ENCODE measurements around the gene TREM2. TPM values are rescaled to one million over a fixed set of nuclear protein-coding genes. Genes with fewer than 3 reads are reported as not detected.

Gene TREM2
- total and polyA plus RNA-seq, 2 of the 8 experiments (the other 6 are each of a cell fraction or from before 2014, with no cell fraction given), result 0.20 TPM; not detected in 1

DNA sequence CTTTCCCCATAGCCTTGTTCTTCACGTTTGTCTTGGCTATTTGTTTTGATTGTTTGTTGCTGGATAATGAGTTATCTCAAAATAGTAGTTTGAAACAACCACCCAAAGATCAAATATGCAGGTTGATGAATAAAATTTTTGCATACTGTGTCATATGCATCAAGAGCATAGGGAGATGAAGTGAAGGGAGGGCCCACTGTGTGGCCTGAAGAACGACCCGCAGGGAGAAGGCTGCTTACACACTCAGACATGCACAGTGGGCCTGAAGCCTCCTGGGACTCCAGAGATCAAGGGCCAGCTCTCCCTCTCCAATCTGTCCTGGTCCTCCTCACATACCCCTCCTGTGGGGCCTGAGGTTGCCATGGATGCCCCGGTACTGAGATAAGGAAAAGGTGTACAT lies 16.2 kb upstream of the TREM2 start:
- no peak for DNase-seq (ENCODE audit: low read depth in 1 of 2, low spot score in 2 of 2)
- Histone ChIP-seq H3K9me3 (ENCODE audit: insufficient read depth in 2 of 2, low read depth in 1 of 2, low read length in 1 of 2) (no peaks in the 10 kb centered on the region), H3K9ac (replicated peaks in 1 of 4; ENCODE audit: extremely low read depth in 1 of 4, low read depth in 3 of 4, low read length in 3 of 4) (no peak overlapping the region), H3K79me1 (ENCODE audit: low read depth, low read length) (no peaks in the 10 kb centered on the region), H4K8ac (ENCODE audit: extremely low read depth, insufficient read depth, low read length) (no peak overlapping the region), H3K4me2 (ENCODE audit: insufficient read depth in 1 of 2, low read depth in 2 of 2, low read length in 2 of 2) (no peak overlapping the region), H3K4ac (replicated peaks; ENCODE audit: insufficient read length, low read depth, low read length) (no peak overlapping the region), H3K4me1 (replicated peaks in 1 of 4; ENCODE audit: control insufficient read depth in 3 of 4, insufficient read depth in 4 of 4, low read length in 3 of 4) (peaks cover 0 to 4% (median 0%) of the 10 kb centered on the region in 4 experiments; a peak in 1 of 7 replicates), H3K56ac (replicated peaks; ENCODE audit: insufficient read length, low read depth, low read length) (no peak overlapping the region), H2AFZ (ENCODE audit: low read length) (no peak overlapping the region), H3K79me2 (ENCODE audit: control insufficient read depth in 1 of 2, insufficient read depth in 2 of 2, low read length in 2 of 2) (no peaks in the 10 kb centered on the region), H3K27me3 (replicated peaks in 1 of 4; ENCODE audit: control insufficient read depth in 3 of 4, extremely low read depth in 1 of 4, insufficient read depth in 3 of 4, low read length in 3 of 4) (no peaks in the 10 kb centered on the region), H3K18ac (ENCODE audit: extremely low read depth, low read length) (no peak overlapping the region), H3K4me3 (ENCODE audit: extremely low read depth in 1 of 4, insufficient read depth in 2 of 4, low read depth in 3 of 4, low read length in 4 of 4) (no peak overlapping the region), H2BK20ac (ENCODE audit: low read length) (no peak overlapping the region), H3K36me3 (ENCODE audit: control insufficient read depth in 2 of 4, insufficient read depth in 4 of 4, low read length in 3 of 4) (no peaks in the 10 kb centered on the region), H3K14ac (ENCODE audit: insufficient read length) (no peak overlapping the region), H2AK5ac (ENCODE audit: low read depth, low read length) (no peak overlapping the region), H3K23ac (ENCODE audit: insufficient read length) (no peak overlapping the region), H4K20me1 (replicated peaks in 1 of 2; ENCODE audit: control insufficient read depth in 1 of 2, insufficient read depth in 2 of 2, low read length in 2 of 2) (no peaks in the 10 kb centered on the region), H4K5ac (ENCODE audit: insufficient read length, low read depth, low read length) (no peak overlapping the region), H3K27ac (ENCODE audit: low read depth, low read length) (no peak overlapping the region), H4K91ac (replicated peaks; ENCODE audit: insufficient read length, low read length) (no peak overlapping the region), H3K23me2 (ENCODE audit: low read depth, low read length) (no peaks in the 10 kb centered on the region; the same call in 1 of the 2 replicates), H2BK15ac (ENCODE audit: low read length) (no peak overlapping the region), H2BK120ac (replicated peaks; ENCODE audit: low read depth, low read length) (no peak overlapping the region), H2BK5ac (ENCODE audit: low read depth, low read length) (no peak overlapping the region), H2BK12ac (ENCODE audit: low read depth, low read length) (no peak overlapping the region)
- CTCF ChIA-PET (ENCODE audit: partially characterized antibody), result interaction anchor here (1.6 to 4.8 kb wide), 4 partner anchors 9 to 35 kb away, joined by 5 to 51 read pairs (median 19); no protein-coding TSS in a partner anchor
- 84% methylated on average over 4 of the region's 4 CpGs; no CpG with 5 or more reads in 1 of the 2 experiments for WGBS, 2 experiments (ENCODE audit: extremely low coverage in 1 of 2, insufficient coverage in 1 of 2, insufficient read length in 1 of 2, insufficient replicate concordance in 2 of 2, low coverage in 1 of 2, low lambda C conversion rate in 2 of 2, missing lambda C conversion rate in 1 of 2)
- POLR2A ChIA-PET (ENCODE audit: partially characterized antibody), result no interaction called here
- FAIRE-seq, result no peak
- no peak for TF ChIP-seq ATF3 (IDR thresholded peaks at IDR 0.05; ENCODE audit: insufficient read depth, low read depth, low read length)
